ENCODE data around the gene HOTAIR.

Gene HOTAIR

DNA sequence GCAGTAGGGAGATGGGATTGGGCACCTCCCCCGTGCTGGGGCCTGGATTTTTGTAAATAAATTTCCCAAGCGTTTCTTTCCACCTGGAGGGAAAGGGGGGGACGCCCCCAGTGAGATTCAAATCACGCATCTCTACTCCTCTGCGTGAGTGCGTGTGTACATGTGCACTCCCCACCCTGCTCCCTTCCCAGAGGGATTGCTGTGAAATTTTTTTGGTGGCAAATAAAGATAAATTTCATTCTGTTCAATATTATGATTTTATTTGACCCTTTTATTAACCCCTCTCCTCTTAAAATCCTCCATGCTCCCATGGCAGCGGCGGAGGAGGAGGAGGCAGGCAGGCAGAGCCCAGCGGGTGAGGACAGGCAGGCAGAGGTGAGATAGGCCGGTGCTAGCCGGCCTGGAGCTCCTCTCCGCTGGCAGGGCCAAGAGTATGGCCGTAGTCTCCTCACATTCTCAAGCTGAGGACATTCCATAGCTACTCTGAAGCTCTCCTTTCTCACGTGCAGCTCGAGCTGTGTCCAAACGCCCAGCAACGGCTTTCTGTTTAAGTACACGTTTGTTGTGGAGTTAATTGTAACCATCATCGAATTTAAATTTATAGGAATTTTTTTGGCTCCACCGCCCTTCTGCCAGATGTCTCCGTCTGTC, 1.5 kb upstream of the HOTAIR start:
- DNase-seq (ENCODE audit: low read depth in 2 of 2) = no peak

DNA sequence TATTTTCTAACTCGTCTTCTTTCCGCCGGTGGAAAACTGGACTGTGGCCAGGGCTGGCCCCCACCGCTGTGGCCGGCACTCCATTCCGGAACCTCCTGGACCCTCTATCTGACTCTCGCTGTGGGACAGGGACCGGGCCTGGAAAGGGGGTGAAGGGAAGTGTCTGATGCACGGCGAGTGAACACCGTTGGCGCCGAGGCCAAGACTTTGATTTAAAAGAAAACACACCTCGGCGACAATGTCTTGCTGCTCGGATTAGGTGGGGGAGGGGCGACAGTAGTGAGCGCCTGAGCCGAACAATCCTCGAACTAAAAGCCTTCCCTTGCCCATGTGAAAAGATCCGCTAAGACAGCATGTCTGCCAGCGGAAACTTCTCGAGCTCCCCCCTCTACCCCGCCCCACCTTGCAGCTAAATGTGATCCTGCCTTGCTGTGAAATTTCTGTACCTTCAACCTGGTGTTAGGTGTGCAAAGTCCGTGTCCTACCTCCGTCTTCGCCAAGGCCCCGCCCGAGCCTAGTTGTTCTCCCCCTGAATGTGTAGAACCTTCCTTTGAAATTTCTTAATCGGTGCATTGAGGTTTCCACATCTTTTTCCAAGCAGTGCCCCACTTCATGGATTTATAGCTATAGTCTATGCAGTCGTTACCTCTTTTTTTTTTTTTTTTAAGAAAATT, 862 bp upstream of the HOTAIR start:
- DNase-seq (ENCODE audit: low read depth in 2 of 2) = no peak

DNA sequence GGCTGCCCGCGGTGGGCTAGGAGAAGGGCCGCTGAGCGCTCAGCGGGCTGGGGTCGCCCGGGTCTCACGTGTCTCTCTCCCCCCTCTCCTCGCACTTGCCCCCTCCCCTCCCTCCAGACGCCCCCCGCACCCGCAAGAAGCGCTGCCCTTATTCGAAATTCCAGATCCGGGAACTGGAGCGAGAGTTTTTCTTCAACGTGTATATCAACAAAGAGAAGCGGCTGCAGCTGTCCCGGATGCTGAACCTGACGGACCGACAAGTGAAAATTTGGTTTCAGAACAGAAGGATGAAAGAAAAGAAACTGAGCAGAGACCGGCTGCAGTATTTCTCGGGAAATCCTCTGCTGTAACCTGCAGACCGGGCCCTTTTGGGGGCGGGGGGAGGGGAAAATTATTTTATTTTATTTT, 314 bp upstream of the HOTAIR start:
- DNase-seq (ENCODE audit: low read depth in 2 of 2) = no peak

DNA sequence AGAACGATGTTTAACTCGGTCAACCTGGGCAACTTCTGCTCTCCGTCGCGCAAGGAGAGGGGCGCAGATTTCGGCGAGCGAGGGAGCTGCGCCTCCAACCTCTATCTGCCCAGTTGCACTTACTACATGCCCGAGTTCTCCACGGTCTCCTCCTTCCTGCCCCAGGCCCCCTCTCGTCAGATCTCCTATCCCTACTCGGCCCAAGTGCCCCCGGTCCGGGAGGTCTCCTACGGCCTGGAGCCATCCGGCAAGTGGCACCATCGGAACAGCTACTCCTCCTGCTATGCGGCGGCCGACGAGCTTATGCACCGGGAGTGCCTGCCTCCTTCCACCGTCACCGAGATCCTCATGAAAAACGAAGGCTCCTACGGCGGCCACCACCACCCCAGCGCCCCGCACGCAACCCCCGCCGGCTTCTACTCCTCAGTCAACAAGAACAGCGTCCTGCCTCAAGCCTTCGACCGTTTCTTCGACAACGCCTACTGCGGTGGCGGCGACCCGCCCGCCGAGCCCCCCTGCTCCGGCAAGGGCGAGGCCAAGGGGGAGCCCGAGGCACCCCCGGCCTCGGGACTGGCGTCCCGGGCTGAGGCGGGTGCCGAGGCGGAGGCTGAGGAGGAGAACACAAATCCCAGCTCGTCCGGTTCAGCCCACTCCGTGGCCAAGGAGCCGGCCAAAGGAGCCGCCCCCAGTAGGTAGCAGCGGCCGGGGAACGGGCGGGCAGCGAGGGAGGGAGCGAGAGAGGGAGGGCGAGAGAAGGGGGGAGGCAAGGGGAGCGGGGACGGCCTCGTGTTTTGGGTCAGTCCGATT, 1.3 kb downstream of the HOTAIR start:
- no peak for DNase-seq (ENCODE audit: low read depth in 2 of 2)

DNA sequence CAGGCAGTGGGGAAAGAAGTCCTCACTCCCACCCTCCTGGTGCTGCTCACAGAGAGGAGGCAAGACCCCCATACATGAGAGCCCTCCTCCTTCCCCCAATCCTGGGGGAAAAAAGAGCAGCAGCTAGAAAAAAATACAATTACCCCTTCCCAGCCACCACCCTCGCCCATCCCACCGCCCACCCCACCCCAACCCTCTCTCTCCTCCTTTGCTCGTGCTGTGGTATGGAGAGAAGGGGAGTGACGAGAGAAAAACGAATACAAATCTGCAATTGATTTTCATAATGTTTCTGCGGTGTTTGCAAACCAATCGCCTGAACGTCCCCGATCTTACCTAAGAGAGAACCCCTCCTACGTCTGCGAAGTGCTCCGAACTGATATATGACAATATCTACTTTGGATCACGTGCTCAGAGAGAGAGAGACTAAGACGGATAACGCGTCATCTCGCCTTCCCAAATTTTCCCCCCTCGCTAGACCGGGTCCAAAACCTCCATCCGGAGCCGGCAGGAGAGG, 2.0 kb downstream of the HOTAIR start, which contains the start of gene HOXC11:
Gene HOXC11 (plus strand): TSS at position 405 of the 514 bp plus-strand sequence. CDS start 116 bp downstream, outside the sequence.
- DNase-seq (ENCODE audit: low read depth in 2 of 2) = no peak

GRCh38 chr12:53972152-53972702, 2.5 kb downstream of the HOTAIR start:
- no peak for DNase-seq (ENCODE audit: low read depth in 2 of 2)

DNA sequence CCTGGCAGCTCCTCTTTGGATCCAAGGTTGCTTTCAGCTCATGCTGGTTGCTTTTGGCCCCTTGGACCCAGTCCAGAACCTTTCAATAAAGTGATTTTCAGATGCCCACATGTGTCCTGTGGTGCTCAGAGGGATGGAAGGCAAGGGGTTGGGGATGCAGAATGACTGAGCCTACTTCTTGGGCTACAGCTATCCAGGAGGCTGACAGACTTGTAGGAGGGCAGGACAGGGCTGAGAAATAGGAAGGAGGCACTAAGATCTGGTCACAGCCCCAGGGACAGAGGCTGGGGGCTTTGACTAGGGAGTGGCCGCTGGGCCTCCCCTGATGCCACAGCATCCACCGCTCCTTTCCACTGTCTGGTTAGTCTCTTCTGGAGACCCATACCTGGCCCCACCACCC, 3.1 kb downstream of the HOTAIR start:
- DNase-seq (ENCODE audit: low read depth in 2 of 2) = no peak

GRCh38 chr12:53971129-53971528, 3.6 kb downstream of the HOTAIR start:
- no peak for DNase-seq (ENCODE audit: low read depth in 2 of 2)

DNA sequence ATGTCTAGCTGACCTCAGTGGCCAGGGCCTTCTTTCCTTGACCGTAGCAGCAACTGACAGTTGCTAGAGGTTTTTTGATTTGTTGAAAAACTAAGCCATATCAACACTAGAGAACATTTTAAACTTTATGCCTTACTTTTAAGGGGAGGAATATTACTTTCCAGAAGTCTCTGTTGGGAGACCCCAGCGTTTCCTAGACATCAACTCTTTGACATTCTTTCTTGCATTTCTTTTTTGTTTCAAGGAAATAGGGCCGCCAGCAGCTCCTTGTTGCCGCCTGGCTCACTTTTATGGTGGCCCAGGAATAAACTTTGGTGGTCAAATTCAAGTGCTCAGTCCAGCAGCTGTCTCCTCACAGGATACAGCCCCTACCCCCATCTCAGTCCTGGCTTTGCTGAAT, 4.3 kb downstream of the HOTAIR start:
- DNase-seq (ENCODE audit: low read depth in 2 of 2) = no peak

DNA sequence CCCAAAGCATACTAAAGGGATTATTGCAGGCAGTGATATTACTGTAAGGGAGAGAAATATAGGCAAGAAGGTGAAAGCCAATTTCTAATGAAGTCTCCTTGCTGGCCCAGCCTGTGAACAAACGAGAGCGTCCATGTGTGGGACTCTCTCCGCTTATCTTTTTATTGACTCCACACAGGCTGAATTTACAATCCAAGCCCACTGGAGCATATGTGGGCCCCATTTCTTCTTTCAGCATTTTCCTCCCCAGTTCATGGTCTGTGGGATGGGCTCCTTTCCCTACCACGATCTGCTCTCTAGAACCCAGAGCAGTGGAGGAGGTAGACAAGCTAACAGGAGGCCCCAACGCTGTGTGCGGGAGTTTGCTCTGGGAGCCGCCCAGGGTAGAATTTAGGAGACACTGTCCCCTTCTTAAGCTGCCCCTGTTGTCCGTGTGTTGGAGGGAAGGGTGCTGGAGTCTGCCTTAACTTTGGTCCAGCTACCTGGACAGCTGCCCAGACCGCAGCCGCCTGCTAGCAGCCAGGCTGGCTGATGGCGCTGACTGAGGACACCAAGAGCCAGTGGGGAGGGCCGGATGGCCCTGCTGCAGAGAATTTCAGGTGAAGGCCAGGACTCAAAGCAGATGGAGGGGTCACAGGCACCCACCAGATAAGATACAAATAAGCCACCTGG, 5.0 kb downstream of the HOTAIR start:
- no peak for DNase-seq (ENCODE audit: low read depth in 2 of 2)

- DNase-seq (ENCODE audit: low read depth in 2 of 2) = no peak
Measured at GRCh38 chr12:53968214-53969127, 6.3 kb downstream of the HOTAIR start.

GRCh38 chr12:53967421-53967925, 7.3 kb downstream of the HOTAIR start:
- DNase-seq (ENCODE audit: low read depth in 2 of 2) = no peak

DNA sequence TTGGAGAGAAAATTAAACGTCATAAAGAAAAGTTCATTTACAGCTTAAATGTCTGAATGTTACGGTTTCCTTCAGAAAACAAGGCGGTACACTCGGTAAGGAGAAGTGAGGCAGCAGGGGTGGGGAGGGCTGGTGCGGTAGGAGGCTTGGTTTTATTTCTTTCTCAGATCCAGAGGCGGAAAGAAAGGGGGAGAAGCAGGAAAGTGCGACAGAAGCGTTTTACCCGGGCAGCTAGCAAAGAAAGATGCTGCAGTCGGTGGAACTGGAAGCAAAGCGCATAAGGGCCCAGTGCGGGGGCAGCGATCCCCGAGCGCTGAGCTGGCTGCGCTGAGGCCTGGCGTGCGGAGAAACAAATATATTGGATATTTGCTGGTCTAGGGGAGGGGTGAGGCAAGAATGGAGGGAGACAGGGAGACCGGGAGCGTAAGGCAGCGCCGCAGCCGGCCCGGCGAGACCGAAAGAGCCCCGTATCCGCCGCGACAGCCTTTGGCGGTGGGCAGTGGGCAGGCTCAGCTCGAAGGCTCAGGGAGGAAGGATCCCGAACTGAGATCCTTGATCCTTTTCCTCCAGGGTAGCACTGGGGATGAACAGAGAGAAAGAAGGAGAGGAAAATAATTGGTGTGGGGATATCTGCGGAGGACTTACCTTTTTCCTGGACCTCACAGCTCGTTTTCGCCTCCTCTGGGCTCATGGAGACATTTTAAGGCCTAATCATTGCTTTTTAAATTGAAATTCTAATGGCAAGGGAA, 8.2 kb downstream of the HOTAIR start:
- no peak for DNase-seq (ENCODE audit: low read depth in 2 of 2)

- DNase-seq (ENCODE audit: low read depth in 2 of 2) = no peak
Measured at GRCh38 chr12:53966085-53966384, 8.7 kb downstream of the HOTAIR start.

DNA sequence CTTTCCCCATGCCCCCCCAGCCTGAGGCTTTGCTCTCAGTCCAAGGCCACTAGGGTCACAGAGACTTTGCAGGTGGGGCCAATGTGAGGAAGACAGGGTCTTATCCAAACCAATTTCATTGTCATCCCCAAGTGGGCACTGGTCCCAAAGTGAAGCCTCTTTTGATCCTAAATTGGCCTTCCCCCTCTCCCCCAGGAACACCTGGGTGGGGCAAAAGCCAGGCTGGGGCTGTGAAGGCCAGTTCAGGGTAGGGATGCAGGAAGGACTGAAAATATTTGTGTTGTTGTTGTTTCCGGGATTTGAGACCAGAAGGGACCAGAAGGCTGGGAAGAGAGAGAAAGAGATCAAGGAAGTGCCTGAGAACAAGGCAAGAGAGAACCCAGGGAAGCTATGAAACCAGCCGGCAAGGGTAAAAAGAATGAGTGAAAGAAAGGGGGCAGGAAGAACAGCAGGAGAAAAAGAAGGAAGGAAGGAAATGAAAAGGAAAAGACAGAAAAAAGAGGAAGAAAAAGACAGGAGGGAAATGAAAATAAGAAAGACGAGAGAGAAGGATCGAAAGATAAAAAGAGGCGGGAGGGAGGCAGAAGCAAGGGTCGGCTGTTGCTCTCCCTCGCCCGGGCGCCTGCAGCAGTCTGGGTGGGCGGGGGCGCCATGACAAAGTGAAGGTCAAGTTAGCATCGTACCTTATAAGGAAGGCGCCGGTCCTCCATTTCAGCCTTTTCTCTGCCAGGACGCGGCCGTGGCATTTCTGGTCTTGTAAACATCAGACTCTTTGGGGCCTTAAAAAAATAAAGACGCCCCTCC, 9.3 kb downstream of the HOTAIR start:
- no peak for DNase-seq (ENCODE audit: low read depth in 2 of 2)

GRCh38 chr12:53964315-53964713, 10.4 kb downstream of the HOTAIR start:
- DNase-seq (ENCODE audit: low read depth in 2 of 2) = no peak

DNA sequence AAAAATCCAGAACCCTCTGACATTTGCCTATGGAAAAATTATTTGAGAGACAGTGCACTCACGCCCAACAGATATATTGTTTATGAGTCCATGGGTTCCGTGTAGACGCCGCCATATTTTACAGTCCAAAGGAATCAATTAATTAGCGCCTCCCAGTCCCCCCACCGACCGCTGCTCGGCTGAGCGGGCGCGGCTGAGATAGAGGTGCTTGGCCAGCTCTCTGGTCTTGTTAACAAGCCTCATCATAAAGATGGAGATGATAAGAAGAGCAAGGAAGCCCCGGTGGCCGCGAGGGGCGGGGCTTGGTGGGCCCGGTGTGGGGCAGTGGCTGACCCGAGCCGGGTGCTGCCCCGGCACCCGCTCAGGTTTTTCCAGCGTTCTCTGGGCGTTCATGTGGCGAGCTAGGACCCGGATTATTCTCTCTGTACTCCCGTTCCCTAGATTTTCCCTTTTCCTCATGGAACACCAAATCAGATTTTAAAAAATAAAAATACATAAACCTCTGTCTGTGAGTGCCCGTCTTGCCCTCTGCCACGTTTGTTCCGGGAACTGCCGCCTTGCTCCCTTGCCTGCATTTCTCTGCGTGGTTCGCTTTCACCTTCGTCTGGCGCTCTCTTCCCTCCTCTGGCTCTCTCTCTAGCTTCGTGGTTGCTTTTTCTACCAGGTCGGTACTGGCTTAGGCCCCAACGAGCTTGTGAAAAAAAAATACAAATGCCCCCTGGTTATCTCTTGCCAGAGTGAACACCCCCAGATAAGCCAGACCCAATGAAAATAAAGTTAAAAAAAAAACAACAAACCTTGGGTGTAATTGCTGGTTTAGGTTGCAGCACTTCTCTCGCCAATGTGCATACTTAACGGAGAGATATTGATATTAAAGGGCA, 11.1 kb downstream of the HOTAIR start:
- no peak for DNase-seq (ENCODE audit: low read depth in 2 of 2)

GRCh38 chr12:53963005-53963404, 11.7 kb downstream of the HOTAIR start:
- DNase-seq (ENCODE audit: low read depth in 2 of 2) = no peak

Measured in stimulated activated CD4-positive, alpha-beta T cell treated with anti-CD3 and anti-CD28 coated beads, Interleukin-1b, Interleukin-23, amount 100 ng/mL, for 1 hour (primary cell).